ENCODE results near the gene MPPED1.

MPPED1 gene

GRCh38 chr22:43393844-43394474, 17.9 kb upstream of the MPPED1 start:
- Histone ChIP-seq H3K36me3 (no peaks in the 10 kb centered on the region), H3K9me3 (peaks cover 0 to 7% (median 0%) of the 10 kb centered on the region in 3 donors), H3K4me3 (no peak overlapping the region), H3K27me3 (peaks cover 0 to 35% of the 10 kb centered on the region in 2 donors), H3K4me1 (no peaks in the 10 kb centered on the region), H3K27ac (no peak overlapping the region)
- TF ChIP-seq CTCF (IDR thresholded peaks at IDR 0.05) = no peak
- intact Hi-C loops (cut with DNase I; ENCODE audit: low total_unique reads) = loop anchor here (5.0 kb wide), 1 partner anchor 117 kb away; no protein-coding TSS in a partner anchor
- no peak for DNase-seq

GRCh38 chr22:43395086-43395695, 16.6 kb upstream of the MPPED1 start:
- DNase-seq = no peak
- no peak for TF ChIP-seq CTCF (IDR thresholded peaks at IDR 0.05)
- H3K27ac ChIP-seq = no peak overlapping the region
- H3K4me3 ChIP-seq = no peak overlapping the region
- H3K4me1 ChIP-seq = no peaks in the 10 kb centered on the region
- peaks cover 0 to 46% of the 10 kb centered on the region in 2 donors for H3K27me3 ChIP-seq
- intact Hi-C loops (cut with DNase I; ENCODE audit: low total_unique reads) = no loop called here
- H3K36me3 ChIP-seq = no peaks in the 10 kb centered on the region
- H3K9me3 ChIP-seq = peaks cover 0 to 7% (median 0%) of the 10 kb centered on the region in 3 donors

- Histone ChIP-seq H3K4me1 (no peaks in the 10 kb centered on the region), H3K36me3 (no peaks in the 10 kb centered on the region), H3K4me3 (no peak overlapping the region), H3K27me3 (peaks cover 0 to 59% of the 10 kb centered on the region in 2 donors), H3K9me3 (peaks cover 0 to 7% (median 0%) of the 10 kb centered on the region in 3 donors), H3K27ac (no peak overlapping the region)
- no peak for DNase-seq
- intact Hi-C loops (cut with DNase I; ENCODE audit: low total_unique reads) = no loop called here
- no peak for TF ChIP-seq CTCF (IDR thresholded peaks at IDR 0.05)
Measured at GRCh38 chr22:43396321-43396933, 15.4 kb upstream of the MPPED1 start.

GRCh38 chr22:43396934-43397457, 14.8 kb upstream of the MPPED1 start:
- intact Hi-C loops (cut with DNase I; ENCODE audit: low total_unique reads) = no loop called here
- H3K4me3 ChIP-seq = no peak overlapping the region
- no peaks in the 10 kb centered on the region for H3K36me3 ChIP-seq
- no peak for DNase-seq
- H3K27me3 ChIP-seq = peaks cover 0 to 62% of the 10 kb centered on the region in 2 donors
- H3K27ac ChIP-seq = no peak overlapping the region
- no peaks in the 10 kb centered on the region for H3K4me1 ChIP-seq
- H3K9me3 ChIP-seq = peaks cover 0 to 7% (median 0%) of the 10 kb centered on the region in 3 donors
- no peak for TF ChIP-seq CTCF (IDR thresholded peaks at IDR 0.05)

- intact Hi-C loops (cut with DNase I; ENCODE audit: low total_unique reads) = no loop called here
- DNase-seq = no peak
- Histone ChIP-seq H3K9me3 (peaks cover 0 to 7% (median 0%) of the 10 kb centered on the region in 3 donors), H3K27ac (no peak overlapping the region), H3K4me1 (no peaks in the 10 kb centered on the region), H3K4me3 (no peak overlapping the region), H3K36me3 (no peaks in the 10 kb centered on the region), H3K27me3 (peaks cover 0 to 67% of the 10 kb centered on the region in 2 donors)
- no peak for TF ChIP-seq CTCF (IDR thresholded peaks at IDR 0.05)
Measured at GRCh38 chr22:43397766-43398165, 14.0 kb upstream of the MPPED1 start.
